Stimulated activated CD8-positive, alpha-beta memory T cell treated with anti-CD3 and anti-CD28 coated beads, Interleukin-4, amount 100 ng/mL, for 24 hours (primary cell): ENCODE data around the gene CDH4.
"Not testable (repeated sequence)": the region's sequence is repeated elsewhere in the genome, so short reads cannot be mapped to it uniquely, and the experiment has no call there.

ENCODE experiments used
- DNase-seq: peaks from one replicate; pipeline ENCODE4 v3.0.0-alpha.2; 2020; ENCODE audit warnings: low read depth

CDH4 gene

DNA sequence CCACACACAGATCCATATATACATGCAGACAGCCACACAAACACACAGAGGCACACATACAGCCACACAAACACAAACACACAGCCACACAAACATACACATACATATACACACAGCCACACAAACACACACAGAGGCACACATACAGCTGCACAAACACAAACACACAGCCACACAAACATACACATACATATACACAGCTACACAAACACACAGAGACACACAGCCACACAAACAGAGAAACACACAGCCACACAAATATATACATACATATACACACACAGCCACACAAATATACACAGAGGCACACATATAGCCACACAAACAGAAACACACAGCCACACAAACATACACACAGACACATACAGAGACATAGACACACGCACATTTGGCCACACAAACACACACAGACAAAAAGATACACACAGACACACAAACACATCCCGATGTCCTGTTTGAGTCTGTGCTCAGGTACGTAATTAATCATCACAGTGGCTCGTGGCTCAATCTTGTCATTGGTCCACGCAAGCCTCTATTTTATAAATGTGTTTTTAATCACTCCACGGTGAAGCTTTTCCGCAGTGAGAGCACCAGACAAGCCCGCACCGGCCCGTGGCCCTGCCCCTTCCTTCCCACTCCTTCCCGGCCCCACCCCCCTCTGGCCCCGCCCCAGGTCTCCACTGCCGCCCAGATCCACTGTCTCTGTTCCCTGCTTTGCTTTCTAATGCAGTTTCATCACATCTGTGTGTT is 135.3 kb downstream of the CDH4 start:
- DNase-seq, result no peak

DNA sequence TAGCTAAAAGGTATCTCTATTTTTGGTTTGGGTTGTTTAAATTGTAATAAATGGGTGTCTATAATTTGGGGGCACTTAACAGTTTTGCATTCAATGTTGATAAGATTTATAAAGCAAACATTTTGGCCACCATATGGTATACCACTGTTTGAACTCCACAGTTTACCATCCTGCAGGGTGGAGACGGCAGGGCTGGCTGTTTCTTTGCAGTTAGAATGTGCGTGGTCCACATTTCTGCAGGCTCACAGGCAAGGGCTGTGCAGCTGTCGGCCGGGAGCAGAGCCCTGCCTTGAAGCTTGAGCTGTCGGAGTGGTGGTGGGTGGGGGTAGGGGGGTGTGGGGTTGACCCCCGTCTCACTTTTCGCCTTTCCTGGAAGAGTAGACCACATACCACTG is 135.9 kb downstream of the CDH4 start:
- DNase-seq, result no peak

DNA sequence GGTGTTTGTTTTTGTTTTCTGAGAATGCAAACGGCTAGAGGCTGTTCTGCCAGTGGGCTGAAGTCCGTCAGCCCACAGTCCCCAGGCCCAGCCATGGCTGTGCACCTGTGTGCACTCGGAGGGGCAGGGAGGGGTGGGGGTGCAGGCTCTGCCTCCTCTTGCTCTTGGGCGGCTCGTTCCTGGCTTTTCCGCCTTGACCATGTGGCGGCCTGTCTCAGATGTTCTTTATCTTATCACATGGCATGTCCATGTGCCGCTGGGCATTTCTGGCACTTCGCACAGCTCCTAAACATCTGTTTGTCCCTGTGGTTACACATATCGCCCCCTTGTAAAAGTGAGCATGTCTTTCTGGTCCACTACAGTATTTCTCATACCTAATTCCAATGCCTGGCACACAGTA is 137.0 kb downstream of the CDH4 start:
- no peak for DNase-seq

DNA sequence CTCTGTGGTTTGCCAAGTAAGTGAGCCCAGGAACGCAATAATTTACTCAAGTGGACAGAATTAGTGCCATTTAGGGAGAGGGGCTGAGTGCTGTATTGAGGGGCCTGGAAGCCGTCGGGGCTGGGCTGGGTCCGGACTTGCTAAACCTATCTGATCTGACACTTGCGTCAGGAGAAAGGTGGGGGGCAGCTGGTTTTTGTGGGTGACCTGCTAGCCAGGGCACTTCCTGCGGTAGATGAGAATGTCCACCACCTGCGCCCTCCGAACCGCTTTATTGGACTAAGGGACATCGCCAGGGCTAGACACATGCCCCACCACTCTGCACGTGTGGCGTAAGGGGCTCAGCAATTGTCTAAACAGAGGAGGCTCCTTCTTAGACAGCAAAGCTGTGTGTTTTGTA is 139.1 kb downstream of the CDH4 start:
- DNase-seq, result no peak

DNA sequence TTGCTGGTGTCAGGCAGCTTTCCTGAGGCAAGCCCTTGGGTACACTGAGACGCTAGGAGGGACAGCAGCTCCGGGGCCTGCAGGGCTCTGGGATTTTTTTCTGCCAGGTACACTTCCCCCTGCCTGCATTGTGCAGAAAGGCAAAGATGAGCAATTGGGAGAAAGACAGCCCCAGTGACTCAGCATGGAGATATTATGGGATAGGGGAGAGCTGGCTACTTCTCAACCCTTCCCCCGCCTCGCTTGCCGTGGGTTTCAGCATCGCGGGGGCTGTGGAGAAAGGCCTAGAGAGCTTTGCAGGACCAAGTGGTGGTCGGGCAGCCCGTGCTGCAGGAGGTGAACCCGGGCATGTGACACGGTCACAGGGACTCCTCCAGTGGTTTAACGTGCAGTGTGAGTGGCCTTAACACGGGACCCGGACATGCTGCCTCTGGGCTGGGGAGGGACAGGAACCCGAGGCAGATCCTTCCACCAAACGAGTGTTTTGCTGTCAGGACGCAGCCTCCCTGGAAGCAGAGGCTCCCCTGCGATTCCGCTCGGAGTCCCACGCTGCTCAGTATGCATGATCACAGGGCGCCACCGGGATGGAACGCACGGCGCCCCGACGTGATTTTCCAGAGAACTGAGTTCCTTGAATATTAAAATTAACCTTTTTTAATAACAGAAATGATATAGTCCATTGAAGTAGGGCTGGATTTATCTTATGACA is 139.9 kb downstream of the CDH4 start:
- DNase-seq, result no peak

DNA sequence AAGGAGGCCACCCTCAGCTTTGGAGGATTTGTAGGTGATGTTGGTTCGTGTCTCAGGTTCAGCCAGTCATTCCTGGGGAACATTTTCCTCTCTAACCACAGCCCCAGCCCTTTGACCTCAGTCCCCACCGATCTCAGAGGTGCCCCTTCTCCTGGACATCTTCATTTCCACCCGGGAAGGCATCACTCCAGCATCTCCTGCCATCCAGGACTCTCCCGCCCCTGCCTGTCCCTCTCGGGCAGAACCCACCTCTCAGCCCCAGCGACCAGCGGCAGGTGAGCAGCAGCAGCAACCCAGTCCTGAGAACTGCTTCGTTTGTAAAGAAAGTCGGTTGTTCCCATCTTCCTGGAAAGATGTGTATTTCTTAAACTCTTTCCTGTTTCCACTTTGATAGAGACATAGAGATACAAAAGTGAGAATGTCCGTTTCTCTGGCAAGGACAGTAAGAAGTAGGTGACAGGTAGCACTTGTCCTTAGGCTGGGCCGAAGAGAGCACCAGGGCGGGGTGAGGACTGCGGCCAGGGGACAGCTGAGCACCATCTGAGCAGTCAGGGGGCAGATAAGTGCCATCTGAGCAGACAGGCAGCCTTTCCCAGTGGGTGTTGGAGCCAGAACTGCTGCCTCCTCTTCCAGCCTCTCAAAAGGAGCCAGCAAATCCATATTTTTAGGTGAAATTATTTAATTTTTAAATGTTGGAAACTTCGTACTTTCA is 142.2 kb downstream of the CDH4 start:
- DNase-seq, result no peak

DNA sequence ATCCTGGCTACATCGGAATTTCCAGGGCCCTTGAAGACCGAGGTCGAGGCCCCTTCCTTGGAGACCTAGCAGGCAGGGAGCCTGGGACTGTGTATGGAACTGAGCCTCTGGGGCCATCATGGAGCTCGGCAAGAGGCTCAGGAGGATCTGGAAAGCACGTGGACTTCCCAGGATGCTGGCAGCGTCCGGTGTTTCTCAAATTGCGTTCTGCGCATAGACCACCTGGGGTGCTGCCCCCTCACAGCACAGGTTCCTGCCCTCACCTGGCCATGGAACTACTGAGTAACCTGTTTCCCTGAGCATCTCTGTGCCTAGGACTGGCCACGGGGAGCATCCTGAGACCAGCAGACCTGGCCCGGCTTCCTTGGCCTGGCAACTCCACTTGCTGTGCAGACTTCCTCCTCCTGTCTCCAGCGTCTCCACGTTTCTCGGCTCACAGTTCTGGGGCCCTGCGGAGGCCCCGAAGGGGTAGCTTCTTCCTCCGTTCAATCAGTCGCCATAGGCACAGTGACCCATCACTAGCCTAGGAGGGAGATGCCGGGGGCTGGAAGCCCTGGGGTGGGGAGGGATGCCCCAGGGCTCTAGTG is 144.3 kb downstream of the CDH4 start:
- DNase-seq, result no peak

DNA sequence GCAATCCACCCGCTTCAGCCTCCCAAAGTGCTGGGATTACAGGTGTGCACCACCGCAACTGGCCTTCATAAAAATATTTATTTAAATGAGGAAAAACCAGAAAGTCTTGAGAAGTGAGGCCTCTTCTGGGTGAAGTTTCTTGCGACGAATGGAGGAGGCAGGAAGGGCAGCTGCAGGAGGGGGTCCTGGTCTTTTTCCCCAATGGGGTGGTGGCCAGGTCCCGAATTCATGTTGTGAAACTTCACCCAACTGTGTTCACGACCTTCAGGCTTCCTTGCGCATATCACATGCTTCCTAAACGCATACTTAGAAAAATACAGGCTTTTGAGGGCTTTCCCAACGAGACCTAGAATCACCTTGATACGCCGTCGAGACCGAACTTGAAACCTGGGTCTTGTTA is 145.1 kb downstream of the CDH4 start:
- no peak for DNase-seq

DNA sequence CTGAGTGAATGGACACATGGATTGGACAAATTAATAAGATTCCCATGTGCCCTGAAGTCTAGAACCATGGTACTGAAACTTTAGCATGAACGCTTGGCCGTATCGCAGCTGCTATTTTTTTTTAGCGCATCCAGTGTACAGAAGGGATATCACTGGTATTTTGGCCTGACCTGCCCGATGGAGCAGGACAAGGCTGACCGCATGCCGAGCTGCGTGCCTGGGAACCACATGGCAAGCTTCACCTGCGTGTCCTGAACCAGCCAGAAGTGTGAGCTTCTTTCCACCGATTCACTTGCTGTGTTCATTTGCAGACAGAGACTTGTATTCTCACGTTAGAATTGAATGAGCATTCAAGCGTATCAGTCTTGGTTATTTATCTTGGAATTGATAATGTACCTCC is 145.7 kb downstream of the CDH4 start:
- DNase-seq, result no peak

DNA sequence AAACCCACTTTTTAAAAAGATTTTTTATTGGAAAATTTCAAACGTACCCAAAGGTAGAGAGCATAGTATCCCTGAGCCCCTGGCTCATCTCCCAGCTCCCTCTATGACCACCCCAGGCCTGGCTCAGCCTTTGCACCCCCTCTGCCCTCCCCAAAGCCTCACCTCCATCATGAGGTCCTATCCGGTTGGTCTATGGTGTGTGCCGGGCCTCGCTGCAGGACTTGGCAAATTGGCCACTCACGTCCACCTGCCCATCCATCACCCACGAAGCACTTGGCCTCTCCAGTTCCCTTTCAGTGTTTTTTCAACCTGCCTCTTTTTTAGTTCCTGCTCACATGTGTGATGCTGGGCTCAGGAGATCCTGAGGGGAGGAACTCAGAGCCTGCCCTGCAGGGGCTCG is 147.4 kb downstream of the CDH4 start:
- DNase-seq, result no peak

DNA sequence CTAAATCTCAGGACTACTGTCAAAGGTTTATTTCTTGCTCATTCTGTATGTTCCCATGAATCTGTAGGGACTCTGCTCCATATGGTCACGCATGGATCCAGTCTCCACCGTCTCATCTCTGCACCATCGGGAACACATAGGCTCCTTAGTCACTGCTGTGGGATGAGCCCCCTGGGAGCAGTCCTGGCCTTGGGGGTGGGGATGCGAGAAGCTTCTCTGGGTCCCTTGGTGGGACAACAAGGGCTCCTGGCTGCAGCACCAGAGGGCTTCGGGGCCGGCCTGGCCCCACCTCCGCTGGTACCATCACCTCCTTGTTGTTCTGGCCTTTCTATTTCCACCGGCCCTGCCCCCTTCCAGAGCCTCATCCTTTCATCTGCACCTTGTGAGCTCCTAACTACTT is 148.4 kb downstream of the CDH4 start:
- no peak for DNase-seq

DNA sequence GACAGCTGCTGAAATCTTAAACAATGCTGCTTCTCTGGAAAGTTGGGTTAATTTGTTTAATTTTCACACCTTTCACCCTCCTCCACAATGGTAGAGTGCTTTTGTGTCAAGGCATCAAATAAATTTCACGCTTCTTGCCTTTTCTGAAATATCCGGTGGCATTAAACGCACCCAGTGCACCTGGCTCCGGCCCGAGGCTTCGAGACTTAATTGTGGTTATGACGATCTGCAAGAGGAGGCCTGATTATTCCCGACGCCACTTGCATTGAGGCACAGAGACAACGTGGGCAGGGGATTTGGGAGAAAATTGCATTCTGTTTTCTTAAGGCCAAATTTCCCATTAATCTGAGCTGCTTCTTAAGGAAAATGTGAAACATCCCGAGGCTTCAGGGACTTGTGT is 152.2 kb downstream of the CDH4 start:
- no peak for DNase-seq

DNA sequence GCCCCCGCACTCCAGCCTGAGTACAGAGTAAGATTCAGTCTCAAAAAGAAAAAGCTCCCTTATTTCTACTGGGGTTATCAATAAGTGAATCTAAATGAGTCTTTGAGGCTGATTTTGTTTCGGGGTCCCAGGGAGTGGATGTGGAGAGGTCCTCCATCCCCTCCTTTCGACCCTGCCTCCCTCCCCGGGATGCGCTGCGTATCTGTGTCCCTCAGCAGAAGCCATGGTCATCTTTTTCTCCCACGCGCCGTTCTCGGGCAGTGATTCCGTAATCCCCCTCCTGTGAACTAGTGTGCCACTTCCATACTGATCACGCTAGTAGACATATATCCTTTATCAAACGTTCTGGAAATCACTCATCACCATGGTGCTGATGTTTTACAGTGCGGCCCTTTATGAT is 152.9 kb downstream of the CDH4 start:
- no peak for DNase-seq

DNA sequence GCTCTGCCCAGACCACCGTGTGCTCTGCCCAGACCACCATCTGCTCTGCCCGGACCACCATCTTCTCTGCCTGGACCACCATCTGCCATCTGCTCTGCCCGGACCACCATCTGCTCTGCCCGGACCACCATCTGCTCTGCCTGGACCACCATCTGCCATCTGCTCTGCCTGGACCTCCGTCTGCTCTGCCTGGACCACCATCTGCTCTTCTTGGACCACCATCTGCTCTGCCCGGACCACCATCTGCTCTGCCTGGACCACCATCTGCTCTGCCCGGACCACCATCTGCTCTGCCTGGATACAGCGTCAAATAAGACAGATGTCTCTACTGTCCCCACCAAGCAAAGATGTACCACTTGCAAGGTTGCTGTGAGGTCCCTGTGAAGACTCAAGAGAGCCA is 154.7 kb downstream of the CDH4 start:
- not testable (repeated sequence) for DNase-seq

DNA sequence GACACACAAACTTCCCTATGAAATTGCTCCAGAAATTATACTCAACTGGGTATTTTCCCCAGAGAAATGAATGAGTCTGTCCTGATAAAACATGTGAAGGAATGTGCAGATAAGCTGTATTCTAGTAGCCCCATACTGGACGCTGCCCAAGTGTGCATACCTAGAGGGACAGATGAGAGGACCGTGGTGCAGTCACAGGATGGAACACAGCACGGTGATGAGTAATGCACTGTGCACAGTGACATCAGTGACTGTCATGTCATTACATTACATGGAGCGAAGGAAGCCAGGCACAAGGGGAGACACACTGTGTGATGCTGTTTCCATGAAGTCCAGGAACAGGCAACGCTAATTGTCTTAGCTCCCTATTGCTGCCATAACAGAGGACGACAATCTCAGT is 155.5 kb downstream of the CDH4 start:
- no peak for DNase-seq

DNA sequence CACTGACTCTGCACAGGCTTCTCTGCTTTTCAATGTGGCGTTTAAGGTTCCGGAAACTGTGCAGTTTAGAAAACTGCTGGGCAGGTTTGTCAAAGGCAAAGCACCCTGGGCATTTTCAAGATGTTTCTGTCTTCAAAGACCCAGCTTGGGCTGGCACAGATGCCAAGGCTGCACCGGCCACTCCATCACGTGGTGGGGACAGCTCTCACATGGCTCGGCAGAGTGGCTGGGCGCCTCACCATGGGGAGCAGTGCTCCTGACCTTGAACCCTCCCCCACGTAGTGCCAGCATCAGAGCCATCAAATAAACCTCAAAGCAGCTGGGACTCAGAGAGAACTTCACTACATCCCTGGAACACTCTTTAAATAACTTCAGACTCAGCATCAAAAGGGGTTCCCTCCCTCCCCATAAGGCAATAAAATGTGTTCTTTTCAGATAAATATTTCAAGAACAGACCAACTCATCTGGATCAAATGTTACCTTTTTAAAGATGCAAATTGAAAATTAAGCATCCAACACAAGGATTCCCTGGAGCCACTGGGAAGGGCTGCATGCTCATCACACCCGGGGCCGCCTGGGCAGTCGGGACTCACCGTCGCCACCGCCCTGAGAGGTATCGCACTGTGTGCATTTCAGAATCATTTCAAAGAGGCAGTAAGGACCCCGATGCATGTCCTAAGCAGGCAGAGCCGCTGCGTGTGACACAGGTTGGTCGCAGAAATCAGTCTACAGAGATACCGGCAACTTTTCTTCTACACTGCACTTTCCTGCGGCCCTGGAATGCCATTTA is 157.1 kb downstream of the CDH4 start:
- DNase-seq, result no peak

DNA sequence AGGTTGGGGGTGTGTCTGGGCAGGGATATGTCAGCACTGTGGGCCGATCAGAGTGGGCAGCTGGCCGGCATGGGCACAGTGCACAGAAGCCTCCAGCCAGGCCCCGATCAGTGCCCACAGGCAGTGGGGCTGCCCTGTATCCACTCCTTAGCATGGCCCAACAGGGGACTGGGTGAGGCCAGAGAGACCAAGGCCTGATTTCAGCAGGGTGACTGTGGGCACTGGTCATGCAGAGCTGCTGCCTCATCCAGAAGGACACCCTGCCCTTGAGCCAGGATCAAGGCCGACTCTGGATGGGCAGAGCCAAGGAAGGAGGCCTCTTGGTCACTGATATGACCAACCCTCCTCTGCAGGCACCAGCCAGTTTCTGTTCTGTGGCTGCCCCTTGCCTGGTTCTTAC is 159.7 kb downstream of the CDH4 start:
- DNase-seq, result no peak

DNA sequence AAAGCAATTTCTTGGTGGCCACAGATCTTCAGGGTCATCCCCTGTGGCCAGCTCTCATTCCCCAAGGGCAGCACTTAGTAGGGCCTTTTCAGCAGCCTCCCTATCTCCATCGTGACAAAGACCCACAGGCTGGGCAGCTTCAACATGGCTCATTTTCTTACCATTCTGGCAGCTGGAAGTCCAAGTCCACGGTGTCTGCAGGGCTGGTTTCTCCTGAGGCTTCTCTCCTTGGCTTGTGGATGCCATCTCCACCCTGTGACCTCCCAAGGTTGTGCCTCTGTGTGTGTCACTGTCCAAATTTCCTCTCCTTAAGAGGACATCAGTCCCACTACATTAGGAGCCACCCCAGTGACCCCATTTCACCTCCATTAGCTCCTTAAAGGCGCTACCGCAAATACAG is 161.7 kb downstream of the CDH4 start:
- DNase-seq, result no peak

DNA sequence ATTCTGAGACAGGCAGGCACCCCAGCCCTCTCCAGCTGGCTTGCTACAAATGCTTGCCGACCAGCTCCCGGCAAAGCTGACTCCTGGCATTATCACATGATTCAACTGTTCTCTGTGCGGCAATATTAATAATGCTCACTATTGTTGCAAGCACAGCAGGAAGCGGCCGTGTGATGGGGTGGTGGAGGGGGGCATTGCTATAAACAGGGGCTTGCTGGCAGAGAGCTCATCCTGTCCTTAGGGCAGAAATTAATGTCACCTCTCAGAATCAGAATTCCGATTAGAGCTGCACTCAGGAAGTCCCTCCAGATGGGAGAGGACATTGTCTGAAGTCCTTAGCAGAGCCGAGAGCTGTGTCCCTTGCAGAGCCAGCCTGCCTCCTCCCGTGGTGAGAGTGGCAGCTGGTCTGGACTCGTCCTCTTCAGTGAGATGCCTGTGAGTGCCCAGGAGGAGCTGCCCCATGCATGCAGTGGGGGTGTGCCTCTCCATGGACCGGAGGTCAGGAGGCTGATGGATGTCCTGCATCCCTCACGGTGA is 162.5 kb downstream of the CDH4 start:
- no peak for DNase-seq

DNA sequence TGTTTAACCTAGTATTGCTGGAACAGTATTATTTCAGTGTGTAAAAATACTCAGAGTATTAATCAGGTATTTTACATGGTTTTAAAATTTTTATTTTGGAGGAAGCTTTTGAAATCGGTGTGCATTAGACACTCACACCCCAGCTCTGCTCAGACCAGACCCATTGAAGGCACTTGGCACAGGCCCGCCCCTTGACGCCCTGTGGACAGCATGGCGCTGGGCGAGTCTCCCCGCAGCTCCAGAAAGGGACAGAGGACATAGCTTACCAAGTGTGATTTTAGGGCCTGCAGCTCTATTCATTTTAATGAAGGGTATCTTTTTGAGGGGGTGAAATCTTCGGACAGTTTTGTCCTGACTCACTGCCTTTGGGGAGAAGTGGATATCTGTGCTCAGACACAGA is 164.5 kb downstream of the CDH4 start:
- no peak for DNase-seq

DNA sequence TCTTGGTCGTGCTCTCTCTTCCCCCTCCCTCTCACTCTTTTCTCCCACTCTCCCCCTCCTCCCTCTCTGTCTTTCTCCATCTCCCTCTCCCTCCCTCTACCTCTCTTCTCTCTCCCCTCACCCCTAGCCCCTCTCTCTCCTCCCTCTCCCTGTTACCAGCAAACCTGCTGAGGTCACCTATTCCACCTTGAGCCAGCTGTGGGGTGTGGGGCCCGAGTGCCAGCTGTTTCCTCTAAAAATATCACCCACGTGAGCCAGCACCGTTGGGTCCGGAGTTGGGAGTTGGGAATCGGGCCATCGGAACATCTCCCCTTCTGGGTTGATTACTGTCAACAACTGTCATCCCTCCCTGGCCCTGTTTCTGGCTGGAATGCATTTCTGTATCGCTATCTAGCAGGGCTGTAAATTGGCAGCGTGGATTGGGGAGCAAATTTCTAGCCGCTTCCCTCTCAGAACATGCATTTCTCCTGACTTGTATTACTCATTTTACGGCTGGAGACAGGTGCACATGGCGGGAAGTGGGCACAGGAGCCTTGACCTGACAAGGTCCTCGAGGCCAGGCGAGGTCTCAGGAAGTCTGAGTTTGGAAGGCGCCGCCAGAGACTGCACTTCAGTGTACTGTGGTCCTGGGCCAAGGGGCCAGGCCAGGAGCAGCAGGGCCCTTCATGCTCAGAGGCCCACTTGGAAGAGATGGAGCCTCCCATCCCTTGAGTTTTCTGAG is 165.3 kb downstream of the CDH4 start:
- DNase-seq, result no peak
